GM12874 (cell line): ENCODE measurements around the gene TIMM17B.

Experiments
- TF ChIP-seq, protein P1 (sequence below): IDR thresholded peaks from 2 replicates; pipeline ENCODE4 v1.5.1; 2011; ENCODE audit warnings: low read depth, mild to moderate bottlenecking, control low read depth, low read length, moderate library complexity; ENCODE audit not compliant: insufficient read depth

The TIMM17B gene

DNA sequence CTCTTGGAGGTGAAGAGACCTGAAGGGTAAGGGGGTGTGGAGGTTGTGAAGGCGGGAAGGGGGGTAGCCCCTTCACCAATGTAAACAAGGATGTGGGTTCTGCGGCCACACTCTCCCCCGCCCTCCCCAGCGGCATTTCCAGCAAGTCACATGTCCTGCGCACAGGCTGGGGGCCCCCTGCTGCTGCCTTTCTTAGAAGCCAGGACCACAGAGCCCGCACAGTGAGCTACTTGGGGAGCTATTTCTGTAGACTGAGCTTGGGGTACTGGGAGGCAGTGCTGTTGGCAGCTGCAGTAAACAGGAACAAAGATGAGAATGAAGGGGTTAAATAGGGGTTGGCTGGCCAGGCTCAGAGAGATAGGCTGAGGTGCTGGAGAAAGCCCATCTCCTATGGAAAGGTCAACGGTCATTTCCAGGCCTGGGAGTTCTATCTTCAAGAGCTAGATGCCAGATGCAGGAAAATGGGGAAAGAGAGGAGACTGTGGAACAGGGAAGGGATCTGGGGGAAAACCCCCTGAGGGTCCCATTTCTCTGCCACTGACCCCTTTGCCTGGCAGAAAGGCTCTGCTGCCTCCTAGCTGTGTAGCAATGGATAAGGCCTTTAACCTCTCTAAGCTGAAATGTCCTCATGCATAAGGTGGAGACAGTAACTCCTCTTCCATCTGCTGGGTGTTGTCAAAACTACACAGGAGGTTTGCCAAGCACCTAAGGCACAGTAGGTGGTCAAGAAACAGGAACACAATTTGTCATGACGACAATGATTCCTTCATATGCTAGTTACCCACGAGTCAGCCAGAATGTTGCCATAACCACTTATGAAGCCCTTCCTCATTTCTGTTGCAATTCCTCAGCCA lies 39.7 kb upstream of the TIMM17B start:
- TF ChIP-seq, protein P1, sequence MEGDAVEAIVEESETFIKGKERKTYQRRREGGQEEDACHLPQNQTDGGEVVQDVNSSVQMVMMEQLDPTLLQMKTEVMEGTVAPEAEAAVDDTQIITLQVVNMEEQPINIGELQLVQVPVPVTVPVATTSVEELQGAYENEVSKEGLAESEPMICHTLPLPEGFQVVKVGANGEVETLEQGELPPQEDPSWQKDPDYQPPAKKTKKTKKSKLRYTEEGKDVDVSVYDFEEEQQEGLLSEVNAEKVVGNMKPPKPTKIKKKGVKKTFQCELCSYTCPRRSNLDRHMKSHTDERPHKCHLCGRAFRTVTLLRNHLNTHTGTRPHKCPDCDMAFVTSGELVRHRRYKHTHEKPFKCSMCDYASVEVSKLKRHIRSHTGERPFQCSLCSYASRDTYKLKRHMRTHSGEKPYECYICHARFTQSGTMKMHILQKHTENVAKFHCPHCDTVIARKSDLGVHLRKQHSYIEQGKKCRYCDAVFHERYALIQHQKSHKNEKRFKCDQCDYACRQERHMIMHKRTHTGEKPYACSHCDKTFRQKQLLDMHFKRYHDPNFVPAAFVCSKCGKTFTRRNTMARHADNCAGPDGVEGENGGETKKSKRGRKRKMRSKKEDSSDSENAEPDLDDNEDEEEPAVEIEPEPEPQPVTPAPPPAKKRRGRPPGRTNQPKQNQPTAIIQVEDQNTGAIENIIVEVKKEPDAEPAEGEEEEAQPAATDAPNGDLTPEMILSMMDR, result peak; percentile 15; the same call in 1 of the 2 replicates

DNA sequence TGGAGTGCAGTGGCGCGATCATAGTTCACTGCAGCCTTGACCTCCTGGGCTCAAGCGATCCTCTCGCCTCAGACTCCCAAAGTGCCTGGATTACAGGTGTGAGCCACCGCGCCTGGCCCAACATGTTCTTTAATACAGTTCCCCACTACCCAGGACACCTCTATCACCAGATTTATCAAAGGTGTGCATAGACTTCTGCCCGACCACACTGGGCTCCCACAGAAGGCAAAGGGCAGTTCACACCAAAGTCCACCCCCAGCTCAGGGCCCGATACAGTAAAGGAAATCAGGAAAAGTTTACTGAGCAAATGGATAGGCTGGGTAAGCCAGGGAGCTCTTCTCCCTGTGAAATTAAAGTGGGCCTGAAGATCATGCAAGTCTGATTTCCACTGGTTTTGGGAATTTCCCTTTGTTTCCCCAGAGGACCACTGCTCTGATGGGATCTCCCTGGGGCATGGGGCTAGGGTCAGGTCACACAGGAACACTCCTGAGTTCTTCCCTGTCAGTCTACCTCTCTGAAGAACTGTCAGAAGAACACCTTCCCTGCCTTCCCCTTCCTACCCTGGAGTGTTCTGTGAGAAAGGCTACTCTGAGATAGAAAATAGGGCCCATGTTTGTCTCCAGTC lies 39.0 kb upstream of the TIMM17B start:
- TF ChIP-seq, protein P1, result no peak

DNA sequence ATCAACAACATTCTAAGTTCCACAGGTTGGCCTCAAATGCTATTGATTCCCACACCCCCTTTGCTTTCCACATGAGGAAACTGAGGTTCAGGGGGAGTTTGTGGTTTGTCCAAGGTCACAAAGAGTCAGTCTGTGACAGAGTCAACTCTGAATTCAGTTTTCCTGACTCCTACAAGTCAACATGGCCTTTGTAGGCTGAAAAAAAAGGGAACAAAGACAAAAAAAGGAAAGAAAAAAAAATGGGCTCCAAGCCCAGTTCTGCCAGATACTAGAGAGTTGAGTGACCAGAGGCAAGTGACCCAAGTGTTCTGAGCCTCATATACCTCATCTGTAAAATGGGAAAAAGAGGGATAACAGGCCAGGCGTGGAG lies 37.7 kb upstream of the TIMM17B start:
- TF ChIP-seq, protein P1, result no peak

GRCh38 chrX:48934581-48935300 lies 37.2 kb upstream of the TIMM17B start:
- TF ChIP-seq, protein P1, result no peak

DNA sequence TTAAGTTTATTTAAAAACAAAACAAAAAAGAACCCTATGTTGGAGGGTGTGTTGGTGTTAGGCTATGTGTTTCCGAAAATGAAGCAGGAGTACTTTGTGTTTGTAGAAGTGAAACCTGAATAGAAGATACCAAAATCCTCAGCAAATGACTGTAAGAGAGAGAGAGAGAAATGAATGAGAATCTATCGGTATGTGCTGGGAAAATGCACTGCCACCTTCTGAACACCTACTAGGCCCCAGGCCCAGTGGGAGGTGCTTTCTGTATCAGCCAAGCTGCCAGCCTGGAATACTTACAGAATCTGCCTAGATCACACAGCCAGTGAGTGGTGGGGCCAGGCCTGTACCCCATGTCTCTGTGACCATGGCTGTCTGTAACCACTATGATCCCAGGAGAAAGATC lies 36.2 kb upstream of the TIMM17B start:
- TF ChIP-seq, protein P1, result no peak

DNA sequence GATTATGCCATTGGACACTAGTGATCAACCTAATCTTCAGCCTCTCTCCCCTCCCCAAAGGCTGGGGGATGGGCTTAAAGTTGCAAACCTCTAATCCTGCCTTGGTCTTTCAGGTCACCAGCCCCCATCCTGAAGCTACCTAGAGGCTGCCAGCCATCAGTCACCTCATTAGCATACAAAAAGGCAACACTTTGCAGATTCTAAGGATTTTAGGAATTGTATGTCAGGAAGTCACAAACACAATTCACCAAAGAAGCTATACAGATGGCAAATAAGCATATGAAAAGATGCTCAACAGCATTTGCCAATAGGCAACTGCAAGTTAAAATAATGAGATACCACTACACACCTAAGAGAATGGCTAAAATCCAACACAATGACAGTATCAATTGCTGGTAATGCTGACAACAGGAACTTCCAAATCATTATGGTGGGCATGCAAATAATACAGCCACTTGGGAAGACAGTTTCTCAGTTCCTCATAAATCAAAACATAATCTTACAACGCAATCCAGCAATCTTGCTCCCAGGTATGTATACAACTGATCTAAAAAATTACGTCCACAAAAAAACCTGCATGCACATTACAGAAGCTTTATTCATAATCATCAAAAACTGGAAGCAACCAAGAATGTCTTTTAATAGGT lies 30.3 kb upstream of the TIMM17B start:
- TF ChIP-seq, protein P1, result no peak

DNA sequence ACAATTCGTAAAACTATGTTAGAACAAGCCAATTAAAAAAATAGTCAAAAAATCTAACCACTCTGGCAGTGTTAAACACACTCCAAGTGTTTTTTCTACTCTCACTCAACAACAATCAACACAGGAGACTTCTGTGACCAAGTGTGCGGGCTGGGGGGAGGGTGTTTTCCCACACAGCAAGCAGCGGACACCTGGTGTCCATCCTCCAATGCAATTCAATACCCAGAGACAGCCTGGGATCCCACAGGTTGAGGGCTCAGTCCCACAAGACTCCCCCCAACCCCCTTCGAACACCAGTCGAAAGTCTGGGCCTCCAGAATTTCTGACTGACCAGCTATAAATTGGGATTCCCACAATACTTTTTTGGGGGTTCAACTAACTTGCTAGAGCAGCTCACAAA lies 29.6 kb upstream of the TIMM17B start:
- TF ChIP-seq, protein P1, result no peak
